HG02981 (cell line): Measurements from ENCODE around the gene CABLES1.

Experiments used
- ATAC-seq: cut with Tn5 transposase; IDR thresholded peaks from one replicate; pipeline ENCODE4 v1.9.1; 2021; ENCODE audit warnings: mild to moderate bottlenecking, moderate library complexity; ENCODE audit not compliant: unreplicated experiment

The CABLES1 gene

GRCh38 chr18:23189768-23190661 is 54.7 kb downstream of the CABLES1 start:
- ATAC-seq = no peak

DNA sequence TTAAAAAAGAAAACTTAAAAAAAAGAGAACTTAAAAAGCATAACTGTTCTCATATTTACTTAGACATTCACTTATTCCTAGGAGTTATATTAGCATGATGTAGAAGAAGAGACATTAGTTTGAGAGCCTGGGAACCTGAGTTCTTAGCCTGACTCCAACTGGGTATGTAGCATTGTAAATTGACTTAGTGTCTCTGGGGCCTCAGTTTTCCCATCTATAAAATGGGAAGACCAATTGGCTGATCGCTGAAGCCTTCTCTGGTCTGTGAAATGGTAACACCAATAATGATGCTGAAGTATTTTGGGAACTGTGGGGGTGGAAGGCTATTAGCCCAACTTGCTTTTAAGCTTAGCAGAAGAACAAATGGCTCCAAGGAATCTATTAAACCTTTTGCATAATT is 55.9 kb downstream of the CABLES1 start:
- no peak for ATAC-seq

DNA sequence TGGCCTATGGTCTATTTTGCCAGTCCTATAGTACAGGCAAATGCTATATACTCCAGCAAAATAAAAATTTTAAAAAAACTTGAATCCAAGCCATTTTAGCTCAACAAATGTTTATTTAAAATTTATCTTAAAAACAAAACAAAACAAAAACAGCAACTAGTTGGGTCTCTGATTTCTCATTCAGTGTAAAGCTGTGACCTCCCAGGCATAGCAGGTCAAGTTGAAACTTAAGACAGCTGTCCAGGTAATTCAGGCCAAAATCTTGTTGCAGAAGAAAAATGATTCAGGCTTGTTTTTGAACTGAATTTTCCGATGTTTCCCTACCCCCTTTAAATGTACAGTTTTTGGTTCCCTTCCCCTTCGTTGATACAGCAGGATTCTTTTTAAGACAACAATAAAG is 58.5 kb downstream of the CABLES1 start:
- ATAC-seq = no peak

DNA sequence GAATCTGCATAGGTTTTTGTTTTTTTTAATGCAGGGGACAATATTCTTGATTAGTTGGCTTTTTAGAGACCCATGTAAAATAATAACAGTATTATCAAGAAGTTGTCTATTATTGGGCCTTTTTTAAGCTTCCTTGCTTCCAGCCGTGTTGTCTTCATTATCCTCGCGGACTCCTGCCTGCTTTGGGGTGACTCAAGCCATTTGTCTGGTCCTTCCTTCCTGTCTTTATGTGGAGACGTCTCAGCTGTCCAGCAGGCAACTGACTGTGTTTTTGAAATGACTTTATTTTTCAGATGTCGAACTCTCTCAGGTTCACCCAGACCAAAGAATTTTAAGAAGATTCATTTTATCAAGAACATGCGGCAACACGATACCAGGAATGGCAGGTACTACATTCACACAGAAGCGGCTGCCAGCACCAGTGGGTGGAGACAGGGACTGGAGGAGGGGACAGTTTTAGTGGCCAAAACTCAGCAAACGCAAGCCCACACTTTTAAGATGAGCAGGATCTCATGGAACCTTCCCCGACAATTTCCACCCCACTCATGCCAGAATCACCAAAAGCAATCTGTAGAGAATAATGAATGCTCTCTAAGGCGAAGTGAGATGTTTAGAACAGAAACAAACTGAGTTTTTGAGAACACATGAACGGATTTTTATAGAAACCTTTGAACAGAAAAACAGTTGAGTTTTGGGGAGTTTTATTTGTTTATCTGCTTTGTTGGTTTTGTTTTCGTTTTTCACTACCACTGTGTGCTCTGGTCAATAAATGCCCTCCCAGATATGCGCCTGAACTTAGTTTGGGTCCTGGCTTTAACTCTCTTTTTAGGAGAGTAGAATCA is 59.1 kb downstream of the CABLES1 start:
- ATAC-seq = no peak

DNA sequence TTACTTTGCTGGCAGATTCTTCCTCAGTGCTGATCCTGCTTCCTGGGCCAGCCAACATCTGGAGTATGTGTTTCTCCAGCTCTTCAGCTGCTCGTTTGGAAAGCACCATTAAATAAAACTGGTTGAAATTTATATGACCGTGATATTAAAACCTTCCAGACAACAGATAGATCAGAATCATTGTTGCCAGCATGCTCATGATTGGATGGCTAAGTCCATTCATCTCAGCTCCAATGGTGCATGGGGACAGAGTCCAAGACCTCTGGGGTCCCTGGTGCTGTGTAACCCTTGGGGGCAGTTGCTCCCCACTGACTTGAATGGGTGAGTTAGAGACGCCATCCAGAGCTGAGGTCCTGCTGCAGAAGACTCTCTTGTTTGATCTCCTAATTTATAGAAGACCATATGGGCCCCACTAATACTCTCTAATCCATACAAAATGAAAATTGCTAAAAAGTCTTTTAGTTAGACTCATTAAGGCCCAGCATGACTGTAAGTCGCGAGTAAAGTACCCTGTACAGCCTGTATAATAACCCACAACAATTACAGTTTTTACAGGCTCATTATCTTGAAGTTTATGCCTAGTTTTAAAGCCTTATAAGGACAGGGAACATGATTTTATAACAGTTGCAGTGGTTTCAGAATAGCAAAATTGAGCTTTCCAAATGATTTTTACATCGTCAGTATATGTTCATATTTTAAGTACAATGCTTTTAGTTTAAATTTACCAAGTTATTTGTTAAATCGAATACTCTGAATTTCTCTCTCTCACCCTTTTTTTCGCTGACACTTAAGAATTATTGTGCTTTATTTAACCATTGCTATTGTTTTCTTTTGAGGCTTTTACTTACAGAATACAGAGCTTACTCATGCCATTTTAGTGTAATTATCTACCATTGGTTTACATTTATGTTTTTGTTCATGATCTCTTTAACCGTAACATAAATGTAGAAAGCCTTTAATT is 60.0 kb downstream of the CABLES1 start:
- no peak for ATAC-seq

DNA sequence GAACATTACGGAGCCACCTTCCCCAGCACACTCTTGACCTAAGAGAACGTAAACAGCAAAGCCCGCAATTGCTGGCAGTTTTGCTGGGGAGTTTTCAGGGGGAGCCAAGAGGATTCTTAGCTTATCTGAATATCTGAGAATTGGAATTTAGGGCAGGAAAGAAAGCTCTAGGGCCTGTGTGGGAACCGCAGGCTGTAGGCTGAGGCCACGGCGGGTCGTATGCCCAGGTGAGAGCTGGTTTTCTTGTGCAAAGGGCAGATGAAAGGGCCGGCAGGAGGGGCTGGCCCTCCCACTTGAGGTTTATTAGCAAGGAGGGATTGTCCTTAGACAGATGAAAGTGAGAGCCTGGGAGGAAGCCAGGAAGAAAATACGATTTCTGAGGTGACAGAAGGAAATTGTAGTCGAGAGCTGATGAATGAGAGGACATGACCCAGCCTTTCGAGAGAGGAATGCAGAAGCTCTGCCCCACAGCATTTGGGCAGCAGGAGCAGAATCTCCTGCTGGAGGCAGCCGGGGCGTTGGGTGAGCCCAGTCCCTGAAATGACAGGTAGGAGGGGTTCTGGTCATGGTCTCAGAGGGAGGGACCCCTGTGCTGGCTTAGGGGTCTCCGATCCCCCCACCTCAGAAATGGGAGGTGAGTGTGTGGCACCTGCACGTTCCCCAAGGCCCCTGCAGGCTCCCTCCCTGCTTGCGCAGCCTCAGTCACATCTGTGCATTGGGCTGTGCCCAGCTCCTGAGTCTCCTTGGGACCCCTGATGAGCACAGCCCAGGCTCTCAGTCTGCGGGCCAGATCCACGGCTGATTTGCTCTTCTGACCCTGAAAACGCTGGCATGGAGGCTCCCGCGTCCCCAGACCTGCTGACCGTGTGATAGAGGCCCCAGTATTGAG is 61.1 kb downstream of the CABLES1 start:
- no peak for ATAC-seq

GRCh38 chr18:23198217-23198845 is 63.0 kb downstream of the CABLES1 start:
- no peak for ATAC-seq

GRCh38 chr18:23200756-23201155 is 65.5 kb downstream of the CABLES1 start:
- no peak for ATAC-seq

GRCh38 chr18:23201741-23202140 is 66.5 kb downstream of the CABLES1 start:
- ATAC-seq = no peak

DNA sequence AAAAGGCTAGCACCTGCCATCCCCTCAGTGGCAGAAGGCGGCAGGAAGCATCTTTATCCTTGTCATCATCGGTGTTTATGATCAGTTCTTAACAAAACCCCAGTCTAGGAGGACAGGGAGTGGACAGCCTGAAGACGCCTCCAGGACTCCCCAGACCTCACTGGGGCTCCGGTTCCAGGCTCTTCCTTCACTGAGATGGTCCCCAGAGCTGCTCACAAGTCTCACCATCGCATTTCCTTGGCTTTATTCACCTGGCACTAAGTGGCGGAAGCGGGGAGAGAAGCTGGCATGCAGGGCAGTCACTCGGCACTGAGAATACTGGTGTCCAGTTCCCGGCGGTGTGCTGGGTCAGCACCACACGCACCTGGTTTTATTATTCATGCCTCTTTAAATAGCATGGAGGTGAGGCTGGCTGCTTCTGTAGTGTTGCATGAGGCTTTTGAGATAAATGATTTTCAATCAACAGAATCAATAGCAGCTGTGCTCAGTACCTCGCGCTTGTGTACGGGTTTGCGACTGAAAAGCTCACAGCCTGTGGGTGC is 68.7 kb downstream of the CABLES1 start:
- ATAC-seq = no peak

- no peak for ATAC-seq
Measured at GRCh38 chr18:23204589-23205235, 69.4 kb downstream of the CABLES1 start.

DNA sequence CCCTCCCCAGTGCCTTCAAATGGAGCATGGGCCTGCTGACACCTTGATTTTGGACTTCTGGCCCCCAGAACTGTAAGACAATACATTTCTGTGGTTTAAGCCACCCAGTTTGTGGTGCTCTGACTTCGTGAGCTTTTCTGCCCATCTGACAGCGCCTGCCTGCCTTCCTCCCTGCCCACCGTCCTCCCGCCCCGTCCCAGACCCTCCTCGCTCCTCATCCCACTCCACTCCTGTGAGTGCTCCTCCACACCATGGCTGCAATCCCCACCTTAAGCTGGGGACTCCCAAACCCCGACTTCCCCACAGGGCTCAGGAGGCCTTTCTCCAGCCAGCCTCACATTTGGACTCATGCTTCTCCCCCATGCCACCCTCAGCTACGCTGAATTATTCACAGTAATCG is 70.7 kb downstream of the CABLES1 start:
- ATAC-seq = no peak

GRCh38 chr18:23207191-23207955 is 72.1 kb downstream of the CABLES1 start:
- ATAC-seq = no peak

- no peak for ATAC-seq
Measured at GRCh38 chr18:23207994-23208393, 72.7 kb downstream of the CABLES1 start.

DNA sequence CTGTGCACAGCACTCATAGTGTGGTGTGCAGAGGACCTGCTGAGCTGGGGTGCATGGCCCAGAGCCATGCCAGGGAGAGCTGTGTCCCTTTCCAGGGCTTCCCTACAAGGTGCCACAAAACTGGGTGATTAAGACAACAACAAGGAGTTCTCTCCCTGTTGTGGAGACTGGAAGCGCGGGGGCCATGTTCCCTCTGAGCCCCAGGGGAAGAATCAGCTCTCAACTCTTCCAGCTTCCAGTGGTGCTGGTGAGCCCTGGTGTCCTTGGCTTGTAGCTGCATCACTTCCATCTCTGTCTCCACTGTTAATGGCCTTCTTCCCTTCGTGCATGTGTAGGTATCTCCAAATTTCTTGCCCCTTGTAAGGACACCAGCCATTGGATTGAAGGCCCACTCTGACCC is 73.3 kb downstream of the CABLES1 start:
- no peak for ATAC-seq

- no peak for ATAC-seq
Measured at GRCh38 chr18:23209031-23209430, 73.7 kb downstream of the CABLES1 start.

DNA sequence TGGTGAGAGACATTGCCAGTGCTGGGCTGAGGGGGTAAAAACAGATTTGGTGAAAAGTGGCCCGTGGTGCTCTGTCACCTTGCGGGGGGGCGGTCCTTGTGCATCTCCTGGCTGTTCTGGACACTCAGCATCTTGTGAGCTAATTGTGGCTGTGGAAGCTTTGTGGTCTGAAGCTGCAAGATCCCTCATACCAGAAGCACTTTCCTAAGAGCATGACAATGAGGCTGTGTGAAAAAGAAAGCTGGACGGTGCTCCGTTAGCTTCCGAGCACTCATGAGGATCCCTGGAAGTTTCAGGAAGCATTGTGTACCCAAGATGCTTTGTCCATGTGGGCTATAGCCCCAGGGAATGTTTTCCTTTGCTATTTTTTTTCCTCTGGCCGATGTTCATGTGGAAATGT is 74.5 kb downstream of the CABLES1 start:
- no peak for ATAC-seq

GRCh38 chr18:23210526-23210925 is 75.2 kb downstream of the CABLES1 start:
- ATAC-seq = no peak
